ENCODE results near the gene HLA-A. TPM values are rescaled to one million over a fixed set of nuclear protein-coding genes. Genes with fewer than 3 reads are reported as not detected.

Gene HLA-A
- total RNA-seq (2021; ENCODE audit: unreplicated experiment) (251 TPM), Bru-seq, nascent RNA (percentile 90 among the genes with signal in this experiment), BruChase-seq, experiment 1, labeled RNA remaining after a 6-hour chase (percentile 97 among the genes with signal in this experiment), BruChase-seq, experiment 2, labeled RNA remaining after a 2-hour chase (percentile 94 among the genes with signal in this experiment)
- polyA plus RNA-seq (2012): 534 and 638 TPM in 2 replicates
- long read RNA-seq, transcript HLA-A-203 (8 exons, 1,611 nt): major isoform, 182 of 389 reads
- long read RNA-seq, partial matches to known transcripts: 186 of 389 reads
- long read RNA-seq, other reads (novel, unspliced or antisense): 21 of 389 reads

GRCh38 chr6:29942275-29943052 lies at the start of gene HLA-A:
HLA-A (plus strand) TSS chr6:29942532; CDS start chr6:29942554, 22 bp downstream.
- H3K36me3 ChIP-seq (ENCODE audit: control insufficient read depth in 1 of 2, insufficient read depth in 2 of 2, low read length in 2 of 2): peaks cover 4 to 11% of the 10 kb centered on the region in 2 experiments; a peak in 3 of 4 replicates
- H3K27ac ChIP-seq (ENCODE audit: low read depth, low read length): peak within 1 kb of the TSS; percentile 74; the same call in 1 of the 2 replicates
- peak within 1 kb of the TSS; percentile 69 to 77 for H3K4me3 ChIP-seq (replicated peaks in 1 of 2; ENCODE audit: low read depth in 1 of 2, low read length in 2 of 2)
- ChIA-PET RAD21 (ENCODE audit: low non-redundant PET in 1 of 2, low total read pairs in 2 of 2, uncharacterized antibody in 2 of 2, unreplicated experiment in 2 of 2) (no interaction called here), POLR2A (no interaction called here), CTCF (no interaction called here)
- TSS peak; percentile 72 for BruUV-seq (replicated peaks)
- intact Hi-C loops (cut with micrococcal nuclease): no loop called here
- no peak within 1 kb of the TSS for H2AFZ ChIP-seq (ENCODE audit: low read depth, low read length, poor library complexity, severe bottlenecking)
- peak within 1 kb of the TSS; percentile 89 for H3K9ac ChIP-seq (ENCODE audit: low read length)
- no peaks in the 10 kb centered on the region for H3K9me3 ChIP-seq (ENCODE audit: control insufficient read depth in 1 of 2, insufficient read depth in 1 of 2, low read depth in 1 of 2, low read length in 2 of 2)
- peaks cover 0 to 20% of the 10 kb centered on the region in 2 experiments; a peak in 2 of 4 replicates for H3K4me1 ChIP-seq (ENCODE audit: control insufficient read depth in 1 of 2, insufficient read depth in 2 of 2, low read length in 2 of 2)
- TF ChIP-seq EZH2 (IDR thresholded peaks at IDR 0.05): no peak
- TF ChIP-seq, protein P1, sequence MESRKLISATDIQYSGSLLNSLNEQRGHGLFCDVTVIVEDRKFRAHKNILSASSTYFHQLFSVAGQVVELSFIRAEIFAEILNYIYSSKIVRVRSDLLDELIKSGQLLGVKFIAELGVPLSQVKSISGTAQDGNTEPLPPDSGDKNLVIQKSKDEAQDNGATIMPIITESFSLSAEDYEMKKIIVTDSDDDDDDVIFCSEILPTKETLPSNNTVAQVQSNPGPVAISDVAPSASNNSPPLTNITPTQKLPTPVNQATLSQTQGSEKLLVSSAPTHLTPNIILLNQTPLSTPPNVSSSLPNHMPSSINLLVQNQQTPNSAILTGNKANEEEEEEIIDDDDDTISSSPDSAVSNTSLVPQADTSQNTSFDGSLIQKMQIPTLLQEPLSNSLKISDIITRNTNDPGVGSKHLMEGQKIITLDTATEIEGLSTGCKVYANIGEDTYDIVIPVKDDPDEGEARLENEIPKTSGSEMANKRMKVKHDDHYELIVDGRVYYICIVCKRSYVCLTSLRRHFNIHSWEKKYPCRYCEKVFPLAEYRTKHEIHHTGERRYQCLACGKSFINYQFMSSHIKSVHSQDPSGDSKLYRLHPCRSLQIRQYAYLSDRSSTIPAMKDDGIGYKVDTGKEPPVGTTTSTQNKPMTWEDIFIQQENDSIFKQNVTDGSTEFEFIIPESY (IDR thresholded peaks at IDR 0.05; ENCODE audit: extremely low read depth, insufficient replicate concordance, low read length): no peak
- TF ChIP-seq, protein P2, sequence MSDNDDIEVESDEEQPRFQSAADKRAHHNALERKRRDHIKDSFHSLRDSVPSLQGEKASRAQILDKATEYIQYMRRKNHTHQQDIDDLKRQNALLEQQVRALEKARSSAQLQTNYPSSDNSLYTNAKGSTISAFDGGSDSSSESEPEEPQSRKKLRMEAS (IDR thresholded peaks at IDR 0.05): peak; percentile 47; the same call in 1 of the 2 replicates
- 0 out of 2 replicates have a peak, but pooled peaks have one; percentile 12 for TF ChIP-seq RAD21 (IDR thresholded peaks at IDR 0.05; ENCODE audit: low read depth)
- no peak for TF ChIP-seq EZH2phosphoT487 (IDR thresholded peaks at IDR 0.05; ENCODE audit: borderline replicate concordance)
- TF ChIP-seq SP1 (IDR thresholded peaks at IDR 0.05; ENCODE audit: low read depth): peak; percentile 75
- peak; percentile 65; the same call in 1 of the 2 replicates for TF ChIP-seq SIN3A (IDR thresholded peaks at IDR 0.05; ENCODE audit: low read depth)
- TF ChIP-seq CEBPB (IDR thresholded peaks at IDR 0.05; ENCODE audit: low read depth): no peak
- TF ChIP-seq CBX3 (IDR thresholded peaks at IDR 0.05; ENCODE audit: low read depth): no peak
- no peak for TF ChIP-seq CTCF (IDR thresholded peaks at IDR 0.05 in 2 of 3, conservative IDR thresholded peaks at IDR 0.05 in 1 of 3; ENCODE audit: borderline replicate concordance in 1 of 3, insufficient read depth in 1 of 3, low read depth in 2 of 3, low read length in 2 of 3)
- no peak for TF ChIP-seq FOSL1 (IDR thresholded peaks at IDR 0.05; ENCODE audit: low read depth)
- TF ChIP-seq ZFX (IDR thresholded peaks at IDR 0.05): no peak
- no peak for TF ChIP-seq EGR1 (IDR thresholded peaks at IDR 0.05; ENCODE audit: low read depth)
- TF ChIP-seq YY1 (IDR thresholded peaks at IDR 0.05; ENCODE audit: extremely low read depth, insufficient replicate concordance, low read depth, low read length): peak; percentile 30
- TF ChIP-seq POLR2AphosphoS5 (IDR thresholded peaks at IDR 0.05; ENCODE audit: low read depth, low read length): peak; percentile 95
- peak within 1 kb of the TSS; percentile 88 for H3K4me2 ChIP-seq (ENCODE audit: low read length)
- peak; percentile 98 for ATAC-seq
- H4K20me1 ChIP-seq (ENCODE audit: insufficient read depth): no peaks in the 10 kb centered on the region
- no peaks in the 10 kb centered on the region for H3K27me3 ChIP-seq (ENCODE audit: insufficient read depth, low read length)
- H3K79me2 ChIP-seq (ENCODE audit: insufficient read depth, low read length): peaks cover 14% of the 10 kb centered on the region; the same call in 1 of the 2 replicates
- H3K9me2 ChIP-seq (ENCODE audit: insufficient read depth): no peaks in the 10 kb centered on the region
- peak; percentile 87 for DNase-seq (ENCODE audit: low read depth, low spot score)

All from HCT116 (cell line).